CD4-positive, alpha-beta memory T cell (primary cell): ENCODE results near the gene SLC9C1. TPM values are rescaled to one million over a fixed set of nuclear protein-coding genes. Genes with fewer than 3 reads are reported as not detected.

Source experiments
- CTCF ChIA-PET: fragments of 350-600 bp; sonication (Branson Sonifier 250); formaldehyde crosslinking; loops from one replicate; lab custom pipeline; 2021; ENCODE audit warnings: inconsistent platforms; ENCODE audit not compliant: partially characterized antibody; lab: Charles Lee
- POLR2A ChIA-PET: fragments of 350-600 bp; sonication (Branson Sonifier 250); formaldehyde crosslinking; loops from one replicate; lab custom pipeline; 2021; ENCODE audit not compliant: partially characterized antibody; lab: Charles Lee
- DNase-seq, 5 donors: peaks; one replicate each; pipeline versions ENCODE4 v3.0.0 to v3.0.0-alpha.2; 2020 to 2022; ENCODE audit warnings: mixed read lengths in 1 of 5
- H3K27ac ChIP-seq: one replicate; pipeline ENCODE4 v1.7.0; 2013; ENCODE audit warnings: low read depth, low read length
- H3K27me3 ChIP-seq: 2 replicates; pipeline ENCODE4 v1.7.0; 2013; ENCODE audit warnings: mild to moderate bottlenecking, low read length, moderate library complexity; ENCODE audit not compliant: insufficient read depth
- H3K36me3 ChIP-seq: 2 replicates; pipeline ENCODE4 v1.7.0; 2013; ENCODE audit warnings: mild to moderate bottlenecking, low read length, moderate library complexity; ENCODE audit not compliant: insufficient read depth
- H3K4me1 ChIP-seq: 2 replicates; pipeline ENCODE4 v1.7.0; 2013; ENCODE audit warnings: mild to moderate bottlenecking, low read length, moderate library complexity; ENCODE audit not compliant: insufficient read depth
- H3K4me3 ChIP-seq, 2 donors: one replicate each; pipeline ENCODE4 v1.7.0; 2013; ENCODE audit warnings: low read length in 2 of 2, mild to moderate bottlenecking in 1 of 2
- H3K9me3 ChIP-seq, 2 donors: one replicate each; pipeline ENCODE4 v1.7.0; 2013; ENCODE audit warnings: low read length in 2 of 2, control low read depth in 1 of 2; ENCODE audit not compliant: control insufficient read depth in 1 of 2
- H3K27ac Mint-ChIP-seq, 7 donors: one replicate each; pipeline ENCODE4 v1.8.0; 2020 to 2021; ENCODE audit warnings: mixed read lengths in 7 of 7, mild to moderate bottlenecking in 6 of 7, inconsistent platforms in 3 of 7, moderate library complexity in 3 of 7
- H3K27me3 Mint-ChIP-seq, 2 donors: one replicate each; pipeline ENCODE4 v1.8.0; 2020 to 2021; ENCODE audit warnings: mixed read lengths in 2 of 2
- H3K36me3 Mint-ChIP-seq, 2 donors: one replicate each; pipeline ENCODE4 v1.8.0; 2020 to 2021; ENCODE audit warnings: mixed read lengths in 2 of 2, inconsistent platforms in 1 of 2, mild to moderate bottlenecking in 1 of 2
- H3K4me1 Mint-ChIP-seq, 4 donors: one replicate each; pipeline ENCODE4 v1.8.0; 2020 to 2021; ENCODE audit warnings: mixed read lengths in 4 of 4, mild to moderate bottlenecking in 1 of 4
- H3K4me3 Mint-ChIP-seq, 8 donors: one replicate each; pipeline ENCODE4 v1.8.0; 2020 to 2021; ENCODE audit warnings: mixed read lengths in 8 of 8, mild to moderate bottlenecking in 7 of 8, moderate library complexity in 6 of 8, inconsistent platforms in 3 of 8
- H3K9me3 Mint-ChIP-seq, 8 donors: one replicate each; pipeline ENCODE4 v1.8.0; 2020 to 2021; ENCODE audit warnings: mixed read lengths in 8 of 8, mild to moderate bottlenecking in 5 of 8, inconsistent platforms in 3 of 8, moderate library complexity in 1 of 8
- intact Hi-C: fragments of 100-400 bp; cut with micrococcal nuclease; formaldehyde crosslinking; loops from one replicate; pipeline ENCODE4 v1.15.1; 2023
- microRNA-seq: library from miRNA; unstranded; fragments of <30 nt; microRNA quantifications from one replicate; pipeline ENCODE4 v1.2.0, GENCODE V29; 2021; ENCODE audit warnings: borderline replicate concordance, borderline number of aligned reads, borderline microRNAs expressed, mixed read lengths
- polyA plus RNA-seq, 2 donors: library from polyadenylated mRNA; unstranded; fragments of 300-500 nt; fragmentation: Illumina TruSeq; gene quantifications; one replicate each; pipeline ENCODE4 v1.2.3, GENCODE V29; 2021
- total RNA-seq, 2 experiments: library from RNA; stranded (reverse); gene quantifications; one replicate each; pipeline ENCODE4 v1.2.3, GENCODE V29; 2021

Gene SLC9C1
- total and polyA plus RNA-seq, 4 experiments from 2014 or later: not detected

DNA sequence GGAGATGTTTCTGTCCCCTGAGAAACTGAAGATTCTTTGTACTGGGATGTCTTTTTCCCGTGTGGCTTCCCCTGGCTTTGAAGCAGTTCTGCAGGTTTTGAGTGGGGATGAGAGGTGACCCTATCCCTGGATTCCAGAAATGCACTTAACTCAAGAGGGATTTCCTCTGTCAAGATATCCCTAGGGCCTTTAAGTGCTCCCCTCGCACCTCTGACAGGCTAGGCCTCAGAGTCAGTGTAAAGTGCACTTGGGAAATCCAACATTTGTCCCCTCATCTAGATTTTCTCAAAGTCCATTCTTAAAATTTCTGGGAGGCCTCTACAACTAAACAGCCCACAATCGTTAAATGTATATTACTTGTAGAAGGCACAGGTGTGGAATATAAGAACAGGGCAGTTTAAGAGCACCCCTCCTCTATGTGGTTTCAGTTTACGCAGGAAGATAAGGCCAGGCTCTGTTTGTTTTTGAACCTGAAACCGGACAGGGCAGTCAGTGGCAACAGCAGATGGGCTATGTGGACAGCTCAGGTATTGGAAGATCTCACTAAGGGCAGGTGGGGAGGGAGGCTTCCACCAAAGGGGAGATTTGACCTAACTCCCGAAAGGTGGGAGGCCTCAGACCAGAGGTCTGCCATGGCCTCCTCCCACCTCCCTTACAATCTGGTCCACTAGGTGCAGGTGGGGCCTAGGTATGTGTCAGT is 203.0 kb downstream of the SLC9C1 start:
- H3K4me1 ChIP-seq: peaks cover 25% of the 10 kb centered on the region
- no peaks in the 10 kb centered on the region for H3K36me3 ChIP-seq
- H3K9me3 ChIP-seq: no peaks in the 10 kb centered on the region
- Mint-ChIP-seq H3K4me3 (no peak overlapping the region), H3K27ac (no peak overlapping the region), H3K4me1 (peaks cover 15 to 46% (median 32%) of the 10 kb centered on the region in 4 donors), H3K36me3 (no peaks in the 10 kb centered on the region), H3K9me3 (no peaks in the 10 kb centered on the region), H3K27me3 (peaks cover 0 to 9% of the 10 kb centered on the region in 2 donors)
- DNase-seq: no peak
- no peak overlapping the region for H3K27ac ChIP-seq
- no peaks in the 10 kb centered on the region for H3K27me3 ChIP-seq
- H3K4me3 ChIP-seq: no peak overlapping the region
- ChIA-PET CTCF (interaction anchor here (2.4 kb wide), 1 partner anchor 16 kb away, joined by 6 read pairs; no protein-coding TSS in a partner anchor), POLR2A (no interaction called here)
- intact Hi-C loops: no loop called here

Small RNAs within 50 kb of the gene (microRNA-seq; reads per million reads assigned to microRNA genes)
- not detected for gene MIR567

Other genes starting within 250 kb of the SLC9C1 start
- 1 to 10 TPM; 2.0 to 2.3 TPM for gene C3orf52, start 207.8 kb downstream of the SLC9C1 start, total RNA-seq
- 1 to 10 TPM in 1 of 2 donors, under 1 TPM in 1; 0.47 to 2.1 TPM for gene C3orf52, start 207.8 kb downstream of the SLC9C1 start, polyA plus RNA-seq
- 10 to 100 TPM; 40.9 to 42.1 TPM for gene GCSAM, start 161.0 kb downstream of the SLC9C1 start, total RNA-seq
- gene GCSAM, start 161.0 kb downstream of the SLC9C1 start, polyA plus RNA-seq: 10 to 100 TPM; 36.8 to 41.2 TPM
- gene CD200, start 38.9 kb upstream of the SLC9C1 start, total RNA-seq: 1 to 10 TPM in 1 of 2 experiments, under 1 TPM in 1; 0.93 to 1.8 TPM
- 1 to 10 TPM in 1 of 2 donors, under 1 TPM in 1; 1.00 to 1.2 TPM for gene CD200, start 38.9 kb upstream of the SLC9C1 start, polyA plus RNA-seq
- 10 to 100 TPM; 22.9 to 24.9 TPM for gene BTLA, start 205.3 kb upstream of the SLC9C1 start, total RNA-seq
- 10 to 100 TPM; 17.5 to 18.6 TPM for gene BTLA, start 205.3 kb upstream of the SLC9C1 start, polyA plus RNA-seq